SK-N-SH treated with all-trans-retinoic acid at 6 μM for 48 hours (cell line): ENCODE data around the gene ZBTB12.

Experiments used
- CREB5 ChIP-seq: fragments of 250-450 bp; sonication (Bioruptor Pico); IDR thresholded peaks from 2 replicates; pipeline ENCODE4 v1.5.1; 2020; ENCODE audit warnings: low read depth, mild to moderate bottlenecking, moderate library complexity
- CSRNP3 ChIP-seq: fragments of 250-450 bp; sonication (Bioruptor Pico); IDR thresholded peaks from 2 replicates; pipeline ENCODE4 v1.5.1; 2021; ENCODE audit warnings: mild to moderate bottlenecking, moderate library complexity
- TCF4 ChIP-seq: fragments of 250-450 bp; sonication (Bioruptor Pico); IDR thresholded peaks from 2 replicates; pipeline ENCODE4 v1.8.0; 2021; ENCODE audit warnings: mild to moderate bottlenecking, moderate library complexity, borderline replicate concordance
- TOX ChIP-seq: fragments of 250-450 bp; sonication (Bioruptor Pico); IDR thresholded peaks from 2 replicates; pipeline ENCODE4 v1.8.0; 2021; ENCODE audit warnings: mild to moderate bottlenecking, moderate library complexity, borderline replicate concordance
- ZC3H10 ChIP-seq: fragments of 250-450 bp; sonication (Bioruptor Pico); IDR thresholded peaks from 2 replicates; pipeline ENCODE4 v1.5.1; 2021; ENCODE audit warnings: mild to moderate bottlenecking, moderate library complexity
- ZFP3 ChIP-seq: fragments of 250-450 bp; sonication (Bioruptor Pico); IDR thresholded peaks from 2 replicates; pipeline ENCODE4 v1.5.0; 2020; ENCODE audit warnings: mild to moderate bottlenecking, moderate library complexity
- ZFP30 ChIP-seq: fragments of 450-650 bp; formaldehyde crosslinking; IDR thresholded peaks from 2 replicates; pipeline ENCODE4 v1.5.0; 2022; ENCODE audit warnings: mild to moderate bottlenecking, moderate library complexity
- TF ChIP-seq, protein P1 (sequence below): fragments of 250-450 bp; sonication (Bioruptor Pico); IDR thresholded peaks from 2 replicates; pipeline ENCODE4 v1.5.0; 2020; ENCODE audit warnings: mild to moderate bottlenecking, moderate library complexity

DNA sequence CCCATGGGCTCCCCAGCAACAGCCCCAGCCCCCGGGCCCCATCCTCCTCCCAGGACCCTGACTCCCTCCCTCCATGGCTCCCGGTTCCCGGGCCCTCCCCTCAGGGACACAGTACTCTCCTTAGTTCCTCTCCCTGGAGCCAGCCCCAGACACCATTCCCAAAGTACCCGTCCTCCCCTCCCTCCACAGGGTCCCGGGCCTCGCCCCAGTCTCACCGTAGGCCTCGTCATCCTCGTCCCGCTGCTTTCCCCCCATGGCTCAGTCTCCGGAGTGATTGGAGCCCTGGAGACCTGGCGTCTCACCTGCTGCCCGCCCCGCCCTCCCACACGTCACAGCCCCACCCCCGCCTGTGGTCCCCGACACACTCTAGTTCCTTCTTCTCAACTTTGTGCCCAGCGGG lies 23.2 kb downstream of the ZBTB12 start, which contains the start of gene SLC44A4:
- TF ChIP-seq ZFP3 (CRISPR knock-in tag) (no peak), ZC3H10 (CRISPR knock-in tag) (no peak), TOX (CRISPR knock-in tag) (no peak), TCF4 (CRISPR knock-in tag) (no peak), ZFP30 (no peak), CREB5 (CRISPR knock-in tag) (no peak), CSRNP3 (CRISPR knock-in tag) (no peak)
- TF ChIP-seq, protein P1, sequence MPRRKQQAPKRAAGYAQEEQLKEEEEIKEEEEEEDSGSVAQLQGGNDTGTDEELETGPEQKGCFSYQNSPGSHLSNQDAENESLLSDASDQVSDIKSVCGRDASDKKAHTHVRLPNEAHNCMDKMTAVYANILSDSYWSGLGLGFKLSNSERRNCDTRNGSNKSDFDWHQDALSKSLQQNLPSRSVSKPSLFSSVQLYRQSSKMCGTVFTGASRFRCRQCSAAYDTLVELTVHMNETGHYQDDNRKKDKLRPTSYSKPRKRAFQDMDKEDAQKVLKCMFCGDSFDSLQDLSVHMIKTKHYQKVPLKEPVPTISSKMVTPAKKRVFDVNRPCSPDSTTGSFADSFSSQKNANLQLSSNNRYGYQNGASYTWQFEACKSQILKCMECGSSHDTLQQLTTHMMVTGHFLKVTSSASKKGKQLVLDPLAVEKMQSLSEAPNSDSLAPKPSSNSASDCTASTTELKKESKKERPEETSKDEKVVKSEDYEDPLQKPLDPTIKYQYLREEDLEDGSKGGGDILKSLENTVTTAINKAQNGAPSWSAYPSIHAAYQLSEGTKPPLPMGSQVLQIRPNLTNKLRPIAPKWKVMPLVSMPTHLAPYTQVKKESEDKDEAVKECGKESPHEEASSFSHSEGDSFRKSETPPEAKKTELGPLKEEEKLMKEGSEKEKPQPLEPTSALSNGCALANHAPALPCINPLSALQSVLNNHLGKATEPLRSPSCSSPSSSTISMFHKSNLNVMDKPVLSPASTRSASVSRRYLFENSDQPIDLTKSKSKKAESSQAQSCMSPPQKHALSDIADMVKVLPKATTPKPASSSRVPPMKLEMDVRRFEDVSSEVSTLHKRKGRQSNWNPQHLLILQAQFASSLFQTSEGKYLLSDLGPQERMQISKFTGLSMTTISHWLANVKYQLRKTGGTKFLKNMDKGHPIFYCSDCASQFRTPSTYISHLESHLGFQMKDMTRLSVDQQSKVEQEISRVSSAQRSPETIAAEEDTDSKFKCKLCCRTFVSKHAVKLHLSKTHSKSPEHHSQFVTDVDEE (CRISPR knock-in tag), result no peak
